Effector CD4-positive, alpha-beta T cell (primary cell): Measurements from ENCODE around the gene SUPT3H.
"Not testable (repeated sequence)": the region's sequence is repeated elsewhere in the genome, so short reads cannot be mapped to it uniquely, and the experiment has no call there.

Source experiments
- DNase-seq: peaks from one replicate; pipeline ENCODE4 v3.0.0-alpha.2; 2020

The SUPT3H gene

DNA sequence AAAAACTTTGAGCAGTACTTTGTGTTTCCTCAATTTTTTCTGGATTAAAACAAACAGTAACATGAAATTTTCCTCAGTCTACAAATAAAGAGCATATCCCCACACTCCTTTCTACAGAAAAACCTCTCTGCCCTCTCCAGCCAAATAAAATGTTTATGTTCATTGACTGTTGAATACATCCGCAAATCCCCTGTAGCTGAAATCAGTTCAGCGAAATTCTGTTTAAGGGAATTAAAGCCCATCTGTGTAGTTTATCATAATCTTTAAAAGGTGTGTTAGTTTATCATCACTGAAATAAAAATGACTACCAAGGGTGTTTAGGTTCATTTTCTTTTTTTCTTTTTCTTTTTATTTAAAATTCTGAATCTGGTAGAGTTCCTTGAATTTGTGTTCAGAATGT lies 207.4 kb downstream of the SUPT3H start:
- DNase-seq, result no peak

GRCh38 chr6:45169815-45170214 lies 207.9 kb downstream of the SUPT3H start:
- no peak for DNase-seq

DNA sequence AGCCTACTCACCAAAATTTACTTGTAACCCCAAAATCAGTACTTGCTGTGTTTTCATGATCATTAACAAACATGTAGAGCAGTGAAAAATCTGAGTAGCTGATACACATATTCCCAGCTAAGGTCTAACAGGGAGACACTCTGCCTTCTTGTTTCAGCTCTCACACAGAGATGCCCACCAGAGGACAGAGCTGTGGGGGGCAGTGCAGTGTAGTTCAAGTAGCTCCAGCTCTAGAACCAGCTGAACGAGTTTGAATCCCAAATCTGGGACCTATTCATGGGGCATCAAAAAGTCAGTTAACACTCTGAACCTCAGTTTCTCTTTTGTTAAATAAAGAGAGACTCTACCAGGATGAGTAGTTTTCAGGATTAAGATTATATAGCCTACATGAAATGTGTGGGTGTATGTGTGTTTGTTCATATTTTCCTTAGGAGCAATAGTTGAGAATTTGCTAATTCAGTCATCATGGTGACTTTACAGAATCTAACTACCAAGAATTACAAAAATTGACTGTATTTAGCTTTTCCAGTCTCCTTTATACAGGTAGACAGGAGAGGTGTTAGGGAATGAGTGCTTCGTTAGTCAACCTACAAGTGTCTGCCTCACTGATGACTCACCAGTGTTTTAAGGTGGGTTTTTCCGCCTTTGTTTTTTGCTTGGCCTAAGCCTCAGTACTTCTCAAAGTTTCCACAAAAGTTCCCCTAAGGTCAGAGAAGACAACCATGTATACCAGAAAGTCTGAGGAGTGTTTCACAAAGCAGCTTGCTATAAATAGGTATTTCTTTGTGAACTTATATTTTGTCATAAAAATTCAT lies 213.6 kb downstream of the SUPT3H start:
- no peak for DNase-seq

DNA sequence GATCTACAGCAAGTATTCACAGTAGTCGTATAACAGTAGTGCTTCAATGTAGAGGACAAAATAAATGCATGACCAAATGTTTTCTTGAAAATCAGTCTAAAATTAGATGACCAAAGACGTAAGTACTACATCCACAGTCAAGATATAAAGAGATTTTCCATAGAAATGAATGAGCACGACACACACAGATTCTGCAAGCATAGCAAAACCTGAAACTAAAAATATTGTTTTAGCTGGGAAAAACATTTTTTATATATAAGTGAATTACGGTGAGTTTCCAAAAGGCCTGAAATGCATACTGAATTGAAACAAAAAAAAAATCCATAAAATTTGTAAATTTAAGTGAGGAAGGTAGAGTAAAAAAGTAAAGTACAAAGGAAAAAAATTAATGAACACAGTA lies 217.4 kb downstream of the SUPT3H start:
- no peak for DNase-seq

DNA sequence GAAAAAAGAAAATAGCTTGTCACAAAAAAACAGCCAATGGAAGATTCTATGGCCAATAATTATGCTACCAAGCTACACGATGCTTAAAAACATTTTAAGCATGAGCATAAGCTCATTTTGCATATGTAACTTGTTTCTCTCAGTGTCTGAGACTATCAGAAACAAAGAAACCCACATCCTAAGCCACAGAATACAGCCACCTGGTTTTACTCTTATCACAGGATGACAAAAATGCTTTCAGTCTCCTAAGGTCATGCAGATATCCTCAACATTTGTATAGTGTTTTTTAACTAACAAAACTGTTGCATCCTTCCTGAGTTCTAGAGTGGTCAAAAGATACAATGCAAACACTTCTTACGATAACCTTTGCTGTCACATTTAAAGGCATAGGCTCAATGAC lies 221.7 kb downstream of the SUPT3H start:
- DNase-seq, result no peak

- no peak for DNase-seq
Observed at GRCh38 chr6:45155341-45155894, 222.3 kb downstream of the SUPT3H start.

GRCh38 chr6:45154679-45155078 lies 223.1 kb downstream of the SUPT3H start:
- no peak for DNase-seq

DNA sequence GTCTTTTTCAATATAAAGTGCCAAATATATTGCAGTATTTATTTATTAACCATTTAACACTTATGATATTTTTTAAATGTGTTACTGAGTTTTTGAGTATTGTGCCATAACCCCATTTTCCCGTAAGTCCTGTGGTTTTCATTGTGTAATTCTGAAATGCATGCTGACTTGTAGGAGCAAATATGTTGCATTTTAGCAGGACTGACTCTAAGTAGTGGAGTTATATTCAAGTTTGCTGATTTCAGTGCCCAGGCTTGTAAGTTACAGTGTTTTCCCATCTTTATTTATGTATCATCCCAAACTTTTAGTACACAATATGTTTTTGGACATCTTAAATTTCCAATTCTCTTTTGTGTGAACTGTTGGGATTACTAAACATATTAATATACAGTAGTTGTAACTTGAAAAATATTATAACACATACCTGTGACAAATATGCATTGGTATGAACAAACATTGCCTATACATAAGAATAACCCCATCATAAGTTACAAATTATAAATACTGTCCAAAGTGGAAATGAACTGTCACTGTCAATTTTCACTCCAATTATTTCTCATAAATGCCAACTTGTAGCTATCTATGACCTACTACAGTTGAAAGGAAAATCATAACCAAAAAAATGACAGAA lies 228.9 kb downstream of the SUPT3H start:
- DNase-seq, result no peak

DNA sequence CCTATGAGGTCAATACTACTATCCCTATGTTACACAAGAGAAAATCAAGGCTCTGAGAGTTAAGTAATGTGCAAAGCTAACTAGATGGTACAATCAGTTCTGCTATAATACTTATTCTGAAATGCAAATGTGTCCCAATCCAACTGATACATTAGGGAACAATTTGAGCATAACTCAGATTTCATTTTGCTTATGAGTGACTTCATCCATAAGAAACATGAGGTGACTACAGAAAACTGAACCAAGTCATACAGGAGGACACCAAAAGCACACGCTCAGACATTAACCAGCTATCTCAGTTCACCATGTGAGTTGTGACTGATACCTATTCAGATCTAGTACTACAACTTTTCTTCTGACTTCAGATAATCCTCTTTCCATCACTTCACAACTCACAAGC lies 229.5 kb downstream of the SUPT3H start:
- no peak for DNase-seq

DNA sequence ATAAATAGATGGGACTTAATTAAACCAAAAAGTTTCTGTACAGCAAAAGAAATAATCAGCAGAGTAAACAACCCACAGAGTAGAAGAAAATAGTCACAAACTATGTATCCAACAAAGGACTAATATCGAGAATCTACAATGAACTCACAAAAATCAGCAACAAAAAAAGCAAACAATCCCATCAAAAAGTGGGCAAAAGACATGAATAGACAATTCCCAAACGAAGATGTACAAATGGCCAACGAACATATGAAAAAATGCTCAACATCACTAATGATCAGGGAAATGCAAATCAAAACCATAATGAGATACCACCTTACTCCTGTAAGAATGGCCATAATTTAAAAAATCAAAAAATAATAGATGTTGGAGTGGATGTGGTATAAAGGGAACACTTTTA lies 232.1 kb downstream of the SUPT3H start:
- not testable (repeated sequence) for DNase-seq

GRCh38 chr6:45138765-45139164 lies 239.0 kb downstream of the SUPT3H start:
- no peak for DNase-seq

DNA sequence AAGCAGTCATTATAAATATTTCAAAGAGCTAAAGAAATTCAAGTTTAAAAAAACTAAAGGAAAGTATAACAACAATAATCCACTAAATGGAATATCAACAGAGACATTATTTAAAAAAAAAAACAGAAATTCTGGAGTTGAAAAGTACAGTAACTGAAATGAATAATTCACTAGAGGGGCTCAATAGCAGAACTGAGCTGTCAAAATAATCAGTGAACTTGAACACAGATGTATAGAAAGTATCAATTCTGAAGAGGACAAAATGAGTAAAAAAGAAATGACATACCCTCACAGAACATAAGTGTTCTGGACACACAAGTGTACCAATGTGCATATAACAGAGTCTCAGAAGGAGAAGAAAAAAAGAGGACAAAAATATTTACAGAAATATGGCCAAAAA lies 241.2 kb downstream of the SUPT3H start:
- DNase-seq, result no peak

- DNase-seq, result no peak
Observed at GRCh38 chr6:45132658-45133294, 245.0 kb downstream of the SUPT3H start.

- DNase-seq, result no peak
Observed at GRCh38 chr6:45132059-45132458, 245.7 kb downstream of the SUPT3H start.

DNA sequence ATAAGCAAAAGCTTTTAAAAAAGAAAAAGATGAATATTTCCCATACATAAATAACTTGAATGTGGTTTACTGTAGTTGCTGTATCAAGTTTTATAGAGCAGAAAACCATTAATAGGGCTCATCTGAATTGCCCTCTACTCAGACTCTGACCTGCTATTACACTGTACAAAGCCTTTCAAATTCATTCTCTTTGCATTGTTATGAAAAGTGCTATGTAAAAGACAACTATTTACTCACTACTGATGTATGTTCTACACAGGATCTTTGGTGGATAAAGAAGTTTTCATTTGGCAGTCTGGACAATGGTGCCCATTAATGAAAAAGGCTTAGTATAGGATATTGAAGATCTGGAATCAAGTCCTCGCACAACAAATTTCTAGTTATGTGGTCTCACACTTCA lies 248.7 kb downstream of the SUPT3H start:
- no peak for DNase-seq

DNA sequence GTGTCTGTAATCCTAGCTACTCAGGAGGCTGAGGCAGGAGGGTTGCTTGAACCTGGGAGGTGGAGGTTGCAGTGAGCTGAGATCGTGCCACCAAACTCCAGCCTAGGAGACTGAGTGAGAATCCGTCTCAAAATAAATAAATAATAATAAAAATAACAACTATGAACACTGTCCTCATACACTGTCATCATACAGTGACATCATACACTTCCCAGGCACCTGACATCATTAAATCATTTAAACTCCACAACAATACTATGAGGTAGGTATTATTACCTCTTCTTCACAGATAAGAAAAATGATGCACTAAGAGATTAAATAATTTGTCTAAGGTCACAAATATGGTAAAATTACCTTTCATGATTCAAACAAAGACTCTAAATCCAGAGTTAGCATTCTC lies 250.5 kb downstream of the SUPT3H start:
- no peak for DNase-seq

DNA sequence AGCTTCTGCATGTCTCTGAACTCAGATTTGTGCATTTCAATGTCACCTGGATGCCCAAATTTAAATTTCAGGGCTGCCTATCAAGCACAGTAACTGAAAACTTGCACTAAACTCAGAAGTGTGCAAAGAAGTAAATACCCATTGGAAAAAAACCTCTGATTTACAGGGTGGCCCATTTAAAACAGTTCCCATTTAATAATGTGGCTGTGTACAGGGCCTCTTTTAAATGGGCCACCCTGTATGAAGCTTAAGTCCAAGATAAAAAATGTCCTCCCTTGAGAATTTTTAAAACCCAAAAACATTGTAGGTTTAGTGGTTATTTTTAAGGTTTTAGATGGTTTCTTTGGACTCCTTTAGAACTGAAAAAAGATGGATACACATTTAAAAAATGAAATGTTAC lies 251.7 kb downstream of the SUPT3H start:
- no peak for DNase-seq

- no peak for DNase-seq
Observed at GRCh38 chr6:45123023-45123422, 254.7 kb downstream of the SUPT3H start.

DNA sequence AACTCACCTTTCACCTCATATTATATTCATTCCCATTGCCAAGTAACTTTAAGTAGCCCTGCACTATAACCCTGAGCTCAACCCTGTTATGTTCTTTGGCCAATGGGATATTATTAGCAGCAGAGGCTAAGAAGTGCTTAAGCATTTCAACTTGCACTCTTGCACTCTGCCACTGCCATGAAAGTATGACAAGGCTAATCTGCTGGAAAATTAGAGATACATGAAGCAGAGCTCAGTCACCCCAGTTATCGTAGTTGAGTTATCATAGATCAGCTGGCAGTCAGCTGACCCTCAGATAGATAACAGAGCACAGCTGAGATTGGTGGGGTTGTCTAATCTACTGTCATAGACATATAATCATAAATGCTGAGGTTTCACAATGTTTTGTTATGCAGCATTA lies 259.0 kb downstream of the SUPT3H start:
- DNase-seq, result no peak

- no peak for DNase-seq
Observed at GRCh38 chr6:45116714-45117410, 260.9 kb downstream of the SUPT3H start.

DNA sequence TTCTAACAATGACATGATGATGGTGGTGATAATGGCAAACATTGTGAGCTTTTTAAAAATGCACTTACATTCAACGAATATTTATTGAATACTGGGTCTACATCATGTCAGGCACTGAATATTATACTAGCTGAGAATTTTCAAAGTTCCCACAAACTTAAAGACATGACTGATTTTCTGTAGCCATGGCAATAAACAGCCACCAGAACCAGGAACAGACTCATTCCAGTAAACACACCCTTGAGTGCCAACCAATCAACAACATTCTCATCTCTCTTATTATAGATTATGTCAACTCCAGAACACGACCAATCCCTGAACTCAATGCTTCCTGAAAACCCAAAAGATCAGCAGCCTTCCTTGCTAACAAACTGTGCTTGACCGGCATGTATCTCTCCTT lies 262.0 kb downstream of the SUPT3H start:
- no peak for DNase-seq

GRCh38 chr6:45112711-45113110 lies 265.0 kb downstream of the SUPT3H start:
- no peak for DNase-seq

DNA sequence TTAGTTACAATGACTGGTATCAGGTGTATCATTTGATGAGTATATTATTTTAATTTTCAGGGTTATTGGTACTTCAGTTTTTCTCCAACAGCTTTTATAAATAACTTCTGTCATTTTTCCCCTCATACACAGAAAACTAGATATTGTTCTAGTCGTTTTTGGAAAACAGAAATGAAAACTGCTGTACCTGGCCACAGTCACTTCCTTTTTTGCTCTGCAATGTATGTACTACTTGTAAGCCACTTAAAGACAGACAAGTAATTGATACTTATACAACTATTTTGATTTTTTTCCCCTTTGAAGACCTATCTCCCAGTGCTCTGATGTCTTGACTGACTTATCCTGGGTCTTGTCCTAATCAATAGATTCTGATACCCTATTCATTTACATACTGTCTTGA lies 268.2 kb downstream of the SUPT3H start:
- no peak for DNase-seq
